Bone marrow (tissue), 2 donors: ENCODE measurements around the gene DUSP28.

Experiments
- DNase-seq, 2 donors: peaks; one replicate each; lab custom pipeline; 2025; lab: John Stamatoyannopoulos, UW

Gene DUSP28

GRCh38 chr2:240573071-240573515 is 12.9 kb downstream of the DUSP28 start:
- no peak for DNase-seq

GRCh38 chr2:240573516-240574385 is 13.6 kb downstream of the DUSP28 start:
- no peak for DNase-seq

GRCh38 chr2:240574386-240575100 is 14.4 kb downstream of the DUSP28 start:
- DNase-seq: no peak

GRCh38 chr2:240575101-240575965 is 15.2 kb downstream of the DUSP28 start:
- no peak for DNase-seq

- DNase-seq: no peak
Observed at GRCh38 chr2:240576036-240576435, 15.9 kb downstream of the DUSP28 start.

GRCh38 chr2:240576436-240577205 is 16.5 kb downstream of the DUSP28 start:
- no peak for DNase-seq

GRCh38 chr2:240577281-240578109 is 17.3 kb downstream of the DUSP28 start:
- no peak for DNase-seq

- no peak for DNase-seq
Observed at GRCh38 chr2:240578110-240578450, 17.9 kb downstream of the DUSP28 start.

GRCh38 chr2:240578488-240578887 is 18.3 kb downstream of the DUSP28 start:
- DNase-seq: no peak

GRCh38 chr2:240579071-240579762 is 19.1 kb downstream of the DUSP28 start:
- no peak for DNase-seq

- peak in 1 of 2 donors; percentile 35 for DNase-seq
Observed at GRCh38 chr2:240579771-240580614, 19.8 kb downstream of the DUSP28 start.

- DNase-seq: no peak
Observed at GRCh38 chr2:240581811-240582210, 21.7 kb downstream of the DUSP28 start.

GRCh38 chr2:240582781-240583180 is 22.6 kb downstream of the DUSP28 start:
- DNase-seq: no peak

GRCh38 chr2:240583774-240584173 is 23.6 kb downstream of the DUSP28 start:
- no peak for DNase-seq

GRCh38 chr2:240584486-240585031 is 24.4 kb downstream of the DUSP28 start:
- no peak for DNase-seq

- DNase-seq: no peak
Observed at GRCh38 chr2:240585101-240585500, 24.9 kb downstream of the DUSP28 start.

- DNase-seq: no peak
Observed at GRCh38 chr2:240585681-240586197, 25.6 kb downstream of the DUSP28 start.

GRCh38 chr2:240586198-240586918 is 26.2 kb downstream of the DUSP28 start, which contains the start of gene CAPN10:
Gene CAPN10 (plus strand): TSS chr2:240586734. CDS start chr2:240586912, 178 bp downstream.
- peak; percentile 84 to 99 for DNase-seq
